H9 (cell line): ENCODE results near the gene MYH15. TPM values are rescaled to one million over a fixed set of nuclear protein-coding genes. Genes with fewer than 3 reads are reported as not detected.

Experiments
- DNase-seq: peaks from one replicate; pipeline ENCODE4 v3.0.0-alpha.2; 2017
- H2AFZ ChIP-seq: one replicate; pipeline ENCODE4 v1.6.1; 2013; ENCODE audit warnings: mild to moderate bottlenecking, low read length, control low read depth, moderate library complexity
- H2AK5ac ChIP-seq: 2 replicates; pipeline ENCODE4 v1.6.1; 2013; ENCODE audit warnings: low read length, control low read depth, mixed read lengths; ENCODE audit not compliant: insufficient read length
- H2BK120ac ChIP-seq: one replicate; pipeline ENCODE4 v1.6.1; 2013; ENCODE audit warnings: low read depth, mild to moderate bottlenecking, low read length, control low read depth, inconsistent platforms; ENCODE audit not compliant: poor library complexity, severe bottlenecking
- H2BK12ac ChIP-seq: 2 replicates; pipeline ENCODE4 v1.6.1; 2013; ENCODE audit warnings: low read length, control low read depth, mixed read lengths, low read depth; ENCODE audit not compliant: insufficient read length
- H2BK15ac ChIP-seq: 2 replicates; pipeline ENCODE4 v1.6.1; 2013; ENCODE audit warnings: low read depth, low read length, control low read depth
- H2BK20ac ChIP-seq: one replicate; pipeline ENCODE4 v1.6.1; 2013; ENCODE audit warnings: low read depth, mild to moderate bottlenecking, low read length, control low read depth, inconsistent platforms; ENCODE audit not compliant: poor library complexity, severe bottlenecking
- H2BK5ac ChIP-seq: 2 replicates; pipeline ENCODE4 v1.6.1; 2013; ENCODE audit warnings: low read length, control low read depth, mixed read lengths; ENCODE audit not compliant: insufficient read length
- H3K14ac ChIP-seq: 2 replicates; pipeline ENCODE4 v1.6.1; 2013; ENCODE audit warnings: low read length, control low read depth; ENCODE audit not compliant: insufficient read depth
- H3K18ac ChIP-seq: 2 replicates; pipeline ENCODE4 v1.6.1; 2013; ENCODE audit warnings: low read depth, mild to moderate bottlenecking, mixed read lengths, low read length, control low read depth; ENCODE audit not compliant: insufficient read length
- H3K23ac ChIP-seq: 2 replicates; pipeline ENCODE4 v1.6.1; 2013; ENCODE audit warnings: low read length, control low read depth, mixed read lengths, low read depth; ENCODE audit not compliant: insufficient read length
- H3K23me2 ChIP-seq: 2 replicates; pipeline ENCODE4 v1.6.1; 2013; ENCODE audit warnings: low read depth, mild to moderate bottlenecking, mixed read lengths, low read length, control low read depth; ENCODE audit not compliant: insufficient read length, poor library complexity, severe bottlenecking
- H3K27ac ChIP-seq: 2 replicates; pipeline ENCODE4 v1.5.1; 2013; ENCODE audit warnings: low read length, control low read depth, mixed read lengths, low read depth; ENCODE audit not compliant: insufficient read length
- H3K27me3 ChIP-seq: 2 replicates; pipeline ENCODE4 v1.6.1; 2013; ENCODE audit warnings: low read length, control low read depth, inconsistent platforms; ENCODE audit not compliant: insufficient read depth
- H3K4ac ChIP-seq: 2 replicates; pipeline ENCODE4 v1.6.1; 2013; ENCODE audit warnings: low read depth, mild to moderate bottlenecking, control low read depth, inconsistent platforms, low read length, moderate library complexity
- H3K4me1 ChIP-seq: 2 replicates; pipeline ENCODE4 v1.6.1; 2013; ENCODE audit warnings: low read length, control low read depth, inconsistent platforms; ENCODE audit not compliant: insufficient read depth
- H3K4me2 ChIP-seq: 2 replicates; pipeline ENCODE4 v1.6.1; 2013; ENCODE audit warnings: low read length, control low read depth, mixed read lengths; ENCODE audit not compliant: insufficient read length, insufficient read depth
- H3K56ac ChIP-seq: 2 replicates; pipeline ENCODE4 v1.6.1; 2013; ENCODE audit warnings: low read depth, mild to moderate bottlenecking, mixed read lengths, low read length, control low read depth; ENCODE audit not compliant: insufficient read length
- H3K79me1 ChIP-seq: 2 replicates; pipeline ENCODE4 v1.6.1; 2013; ENCODE audit warnings: low read depth, mild to moderate bottlenecking, moderate library complexity, low read length, control low read depth, inconsistent platforms; ENCODE audit not compliant: insufficient read depth, poor library complexity, severe bottlenecking
- H3K79me2 ChIP-seq: 2 replicates; pipeline ENCODE4 v1.6.1; 2013; ENCODE audit warnings: low read length, control low read depth, inconsistent platforms; ENCODE audit not compliant: insufficient read depth
- H3K9ac ChIP-seq: 2 replicates; pipeline ENCODE4 v1.6.1; 2013; ENCODE audit warnings: low read length, control low read depth, mixed read lengths; ENCODE audit not compliant: insufficient read length; ENCODE audit errors: extremely low read depth
- H3K9me3 ChIP-seq: one replicate; pipeline ENCODE4 v1.6.1; 2013; ENCODE audit warnings: low read depth, low read length, inconsistent platforms; ENCODE audit not compliant: control insufficient read depth
- H3T11ph ChIP-seq: one replicate; pipeline ENCODE4 v1.6.1; 2013; ENCODE audit warnings: mild to moderate bottlenecking, low read length, control low read depth, inconsistent platforms
- H4K20me1 ChIP-seq: one replicate; pipeline ENCODE4 v1.6.1; 2013; ENCODE audit not compliant: control insufficient read depth, insufficient read length, insufficient read depth
- H4K5ac ChIP-seq: 2 replicates; pipeline ENCODE4 v1.6.1; 2013; ENCODE audit warnings: low read depth, mild to moderate bottlenecking, mixed read lengths, low read length, control low read depth; ENCODE audit not compliant: insufficient read length
- H4K8ac ChIP-seq: replicated peaks from 2 replicates; pipeline ENCODE4 v1.6.1; 2013; ENCODE audit warnings: low read length, control low read depth, mixed read lengths, low read depth; ENCODE audit not compliant: insufficient read length
- H4K91ac ChIP-seq: 2 replicates; pipeline ENCODE4 v1.6.1; 2013; ENCODE audit warnings: low read depth, mild to moderate bottlenecking, moderate library complexity, mixed read lengths, low read length, control low read depth; ENCODE audit not compliant: insufficient read length
- H3K27ac Mint-ChIP-seq, 3 experiments: 2 replicates in 2 of 3; 3 replicates in 1 of 3; pipeline ENCODE4 v1.8.0; 2020 to 2021; ENCODE audit warnings: mixed read lengths in 3 of 3, mild to moderate bottlenecking in 1 of 3, moderate library complexity in 1 of 3
- H3K27me3 Mint-ChIP-seq: 2 replicates; pipeline ENCODE4 v1.8.0; 2021; ENCODE audit warnings: low read depth, mild to moderate bottlenecking, moderate library complexity, mixed read lengths
- H3K36me3 Mint-ChIP-seq, 3 experiments: 2 replicates in 2 of 3; 3 replicates in 1 of 3; pipeline ENCODE4 v1.8.0; 2020 to 2021; ENCODE audit warnings: low read depth in 3 of 3, mixed read lengths in 3 of 3; ENCODE audit not compliant: insufficient read depth in 1 of 3
- H3K4me1 Mint-ChIP-seq, 2 experiments: 2 replicates each; pipeline ENCODE4 v1.8.0; 2020; ENCODE audit warnings: mixed read lengths in 2 of 2
- H3K4me3 Mint-ChIP-seq, 2 experiments: 2 replicates in 1 of 2; 3 replicates in 1 of 2; pipeline ENCODE4 v1.8.0; 2020 to 2021; ENCODE audit warnings: mild to moderate bottlenecking in 2 of 2, mixed read lengths in 2 of 2, moderate library complexity in 1 of 2
- H3K9me3 Mint-ChIP-seq, 2 experiments: 2 replicates in 1 of 2; 3 replicates in 1 of 2; pipeline ENCODE4 v1.8.0; 2020; ENCODE audit warnings: mild to moderate bottlenecking in 2 of 2, mixed read lengths in 2 of 2, moderate library complexity in 1 of 2
- CTCF ChIP-seq: fragments of 200-600 bp; sonication (generic); conservative IDR thresholded peaks from 3 replicates; pipeline ENCODE4 v1.8.0; 2021; ENCODE audit warnings: antibody characterized with exemption, mild to moderate bottlenecking
- WGBS: extraction: QIAGEN DNeasy Blood & Tissue Kit; methylation state at CpG from one replicate; pipeline ENCODE4 v1.1.7; 2013; ENCODE audit warnings: missing lambda C conversion rate, low lambda C conversion rate, mixed read lengths; ENCODE audit not compliant: insufficient read length; ENCODE audit errors: extremely low coverage; 5-methylcytosine and 5-hydroxymethylcytosine counted together
- total RNA-seq: library from RNA; stranded (reverse); gene quantifications from 2 replicates; pipeline ENCODE4 v1.2.1, GENCODE V29; 2021

MYH15 gene
- total RNA-seq, 1 experiment from 2014 or later, result 0.13 TPM

- Histone ChIP-seq H3K18ac (no peak overlapping the region), H3K9me3 (no peaks in the 10 kb centered on the region), H2BK5ac (no peak overlapping the region), H4K20me1 (no peaks in the 10 kb centered on the region), H3K56ac (no peak overlapping the region), H2BK12ac (no peak overlapping the region), H3T11ph (no peak overlapping the region), H2BK20ac (no peak overlapping the region), H2BK120ac (no peak overlapping the region), H3K79me1 (no peaks in the 10 kb centered on the region), H4K91ac (no peak overlapping the region), H3K79me2 (no peaks in the 10 kb centered on the region), H3K23me2 (no peaks in the 10 kb centered on the region), H3K4ac (no peak overlapping the region), H3K23ac (no peak overlapping the region), H3K27me3 (no peaks in the 10 kb centered on the region), H3K4me1 (no peaks in the 10 kb centered on the region), H3K4me2 (no peak overlapping the region), H3K27ac (no peak overlapping the region), H2BK15ac (no peak overlapping the region), H4K5ac (no peak overlapping the region), H3K9ac (no peak overlapping the region), H2AK5ac (no peak overlapping the region), H4K8ac (no peak overlapping the region), H2AFZ (no peak overlapping the region), H3K14ac (no peak overlapping the region)
- Mint-ChIP-seq H3K9me3 (no peaks in the 10 kb centered on the region), H3K27ac (no peak overlapping the region), H3K4me3 (no peak overlapping the region), H3K27me3 (no peaks in the 10 kb centered on the region), H3K36me3 (peaks cover 14 to 38% (median 29%) of the 10 kb centered on the region in 3 experiments), H3K4me1 (peaks cover 0 to 5% of the 10 kb centered on the region in 2 experiments; a peak in 2 of 4 replicates)
- DNase-seq, result no peak
- no CpG with 5 or more reads among the region's 2 CpGs for WGBS
- TF ChIP-seq CTCF, result no peak
Measured at GRCh38 chr3:108548886-108549285, 38.5 kb upstream of the MYH15 start.
